ENCODE results near the gene GGA3.

The GGA3 gene

DNA sequence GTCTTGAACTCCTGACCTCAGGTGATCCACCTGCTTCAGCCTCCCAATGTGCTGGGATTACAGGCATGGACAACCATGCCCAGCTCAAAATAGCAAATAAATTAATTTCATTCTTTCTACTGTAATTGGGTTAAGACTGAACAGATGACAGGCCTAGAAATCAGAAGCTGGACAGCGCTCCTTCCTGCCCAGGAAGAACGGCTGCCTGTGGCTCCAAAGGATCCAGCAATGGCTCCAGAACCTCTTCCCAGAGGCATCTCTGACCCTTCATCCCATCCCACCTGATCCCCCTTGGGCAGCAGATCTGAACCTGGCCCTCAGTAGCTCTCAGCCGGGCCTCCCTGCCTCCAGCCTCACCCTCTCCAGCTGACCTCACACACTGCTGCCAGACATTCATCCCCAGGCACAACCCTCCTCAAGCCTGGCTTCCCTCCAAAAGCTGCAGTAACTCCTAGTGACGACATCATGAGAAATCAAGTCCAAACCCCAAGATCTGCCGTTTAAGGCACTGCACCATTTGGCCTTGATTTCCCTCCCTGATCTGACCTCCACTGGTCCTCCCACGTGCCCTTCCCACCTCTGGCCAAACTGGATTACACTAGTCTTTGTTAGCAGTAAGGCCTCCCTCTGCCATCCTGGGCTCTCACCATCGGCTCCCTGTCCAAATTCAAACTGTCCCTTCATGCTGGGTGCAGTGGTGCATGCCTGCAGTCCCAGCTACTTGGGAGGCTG lies 12.7 kb upstream of the GGA3 start:
- Histone ChIP-seq H2AFZ (ENCODE audit: low read length) (no peak overlapping the region), H3K36me3 (ENCODE audit: insufficient read depth, low read length) (peaks cover 51% of the 10 kb centered on the region), H4K20me1 (ENCODE audit: insufficient read depth, low read length) (no peaks in the 10 kb centered on the region), H3K79me2 (ENCODE audit: insufficient read depth, low read length) (no peaks in the 10 kb centered on the region), H3K27me3 (ENCODE audit: insufficient read depth, low read length) (no peaks in the 10 kb centered on the region), H3K9me3 (ENCODE audit: low read length) (no peaks in the 10 kb centered on the region), H3K9ac (ENCODE audit: low read length) (no peak overlapping the region), H3K4me1 (ENCODE audit: insufficient read depth, low read length, severe bottlenecking) (peaks cover 25% of the 10 kb centered on the region), H3K9me2 (ENCODE audit: low read depth, low read length) (no peaks in the 10 kb centered on the region), H3K27ac (ENCODE audit: low read depth, low read length, poor library complexity, severe bottlenecking) (no peak overlapping the region), H3K4me2 (ENCODE audit: low read length) (no peak overlapping the region), H3K4me3 (ENCODE audit: low read depth, low read length, poor library complexity, severe bottlenecking) (no peak overlapping the region), H3F3A (ENCODE audit: insufficient read depth, low read length) (no peaks in the 10 kb centered on the region)
- no peak for TF ChIP-seq EZH2 (IDR thresholded peaks at IDR 0.05; ENCODE audit: borderline replicate concordance, low read length)
- TF ChIP-seq, protein P1, sequence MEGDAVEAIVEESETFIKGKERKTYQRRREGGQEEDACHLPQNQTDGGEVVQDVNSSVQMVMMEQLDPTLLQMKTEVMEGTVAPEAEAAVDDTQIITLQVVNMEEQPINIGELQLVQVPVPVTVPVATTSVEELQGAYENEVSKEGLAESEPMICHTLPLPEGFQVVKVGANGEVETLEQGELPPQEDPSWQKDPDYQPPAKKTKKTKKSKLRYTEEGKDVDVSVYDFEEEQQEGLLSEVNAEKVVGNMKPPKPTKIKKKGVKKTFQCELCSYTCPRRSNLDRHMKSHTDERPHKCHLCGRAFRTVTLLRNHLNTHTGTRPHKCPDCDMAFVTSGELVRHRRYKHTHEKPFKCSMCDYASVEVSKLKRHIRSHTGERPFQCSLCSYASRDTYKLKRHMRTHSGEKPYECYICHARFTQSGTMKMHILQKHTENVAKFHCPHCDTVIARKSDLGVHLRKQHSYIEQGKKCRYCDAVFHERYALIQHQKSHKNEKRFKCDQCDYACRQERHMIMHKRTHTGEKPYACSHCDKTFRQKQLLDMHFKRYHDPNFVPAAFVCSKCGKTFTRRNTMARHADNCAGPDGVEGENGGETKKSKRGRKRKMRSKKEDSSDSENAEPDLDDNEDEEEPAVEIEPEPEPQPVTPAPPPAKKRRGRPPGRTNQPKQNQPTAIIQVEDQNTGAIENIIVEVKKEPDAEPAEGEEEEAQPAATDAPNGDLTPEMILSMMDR (IDR thresholded peaks at IDR 0.05; ENCODE audit: low read length): no peak

- H2AFZ ChIP-seq (ENCODE audit: low read length): no peak overlapping the region
- H3F3A ChIP-seq (ENCODE audit: insufficient read depth, low read length): peaks cover 4% of the 10 kb centered on the region; the same call in 1 of the 2 replicates
- H3K4me2 ChIP-seq (ENCODE audit: low read length): peak overlapping the region; percentile 81
- peak overlapping the region; percentile 91; the same call in 1 of the 2 replicates for H3K9ac ChIP-seq (ENCODE audit: low read length)
- no peak for TF ChIP-seq EZH2 (IDR thresholded peaks at IDR 0.05; ENCODE audit: borderline replicate concordance, low read length)
- TF ChIP-seq, protein P1 (IDR thresholded peaks at IDR 0.05; ENCODE audit: low read length): no peak
- peaks cover 41% of the 10 kb centered on the region for H3K36me3 ChIP-seq (ENCODE audit: insufficient read depth, low read length)
- no peaks in the 10 kb centered on the region for H4K20me1 ChIP-seq (ENCODE audit: insufficient read depth, low read length)
- H3K4me1 ChIP-seq (ENCODE audit: insufficient read depth, low read length, severe bottlenecking): peaks cover 32% of the 10 kb centered on the region
- H3K9me2 ChIP-seq (ENCODE audit: low read depth, low read length): no peaks in the 10 kb centered on the region
- H3K27me3 ChIP-seq (ENCODE audit: insufficient read depth, low read length): no peaks in the 10 kb centered on the region
- H3K27ac ChIP-seq (ENCODE audit: low read depth, low read length, poor library complexity, severe bottlenecking): peak overlapping the region; percentile 69
- H3K9me3 ChIP-seq (ENCODE audit: low read length): no peaks in the 10 kb centered on the region
- no peaks in the 10 kb centered on the region for H3K79me2 ChIP-seq (ENCODE audit: insufficient read depth, low read length)
- H3K4me3 ChIP-seq (ENCODE audit: low read depth, low read length, poor library complexity, severe bottlenecking): peak overlapping the region; percentile 81
Measured at GRCh38 chr17:75272848-75273184, 11.4 kb upstream of the GGA3 start.

DNA sequence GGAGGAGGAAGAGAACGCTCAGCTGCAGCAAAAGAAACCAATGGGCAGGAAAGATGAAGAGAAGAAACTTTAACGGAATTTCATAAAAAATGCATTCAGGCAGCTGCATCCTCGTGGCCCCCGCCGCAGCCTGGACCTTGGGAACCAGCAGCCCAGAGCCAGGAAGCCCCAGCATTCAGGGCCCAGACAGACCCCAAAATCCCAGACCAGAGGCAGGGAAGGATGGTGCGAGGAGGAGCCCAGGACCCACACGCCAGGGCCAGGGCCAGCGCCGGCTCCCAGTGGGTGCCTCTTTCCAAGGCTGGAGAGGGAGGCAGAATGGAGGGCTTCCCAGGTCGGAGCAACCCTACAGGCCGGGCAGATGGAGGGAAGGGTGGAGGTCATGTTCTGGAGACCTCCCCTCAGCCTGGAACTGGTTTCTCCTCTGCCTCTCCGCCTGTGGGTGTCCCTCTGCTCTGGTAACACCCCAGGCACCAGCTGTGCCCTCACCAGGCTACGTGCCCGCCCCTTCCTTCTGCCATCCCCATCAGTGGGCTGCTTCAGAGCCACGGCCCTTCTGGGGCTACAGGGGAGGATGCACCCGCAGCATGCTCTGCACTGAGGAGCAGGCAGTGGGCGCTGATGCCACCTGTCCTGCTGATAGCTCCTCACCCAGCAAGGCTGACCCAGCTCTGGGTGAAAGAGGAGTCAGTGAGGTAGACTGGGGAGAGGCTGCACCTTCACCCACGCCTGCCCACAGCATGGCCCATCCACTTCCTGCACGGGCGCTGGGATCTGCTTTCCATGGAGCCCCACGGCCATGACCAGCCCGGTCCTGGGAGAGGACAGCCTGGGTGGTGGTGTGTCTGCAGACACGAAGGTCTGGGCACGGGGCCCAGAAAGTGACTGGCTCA lies 10.8 kb upstream of the GGA3 start:
- Histone ChIP-seq H3K9me2 (ENCODE audit: low read depth, low read length) (no peaks in the 10 kb centered on the region), H3K4me1 (ENCODE audit: insufficient read depth, low read length, severe bottlenecking) (peaks cover 38% of the 10 kb centered on the region), H3K27me3 (ENCODE audit: insufficient read depth, low read length) (no peaks in the 10 kb centered on the region), H4K20me1 (ENCODE audit: insufficient read depth, low read length) (no peaks in the 10 kb centered on the region), H3K79me2 (ENCODE audit: insufficient read depth, low read length) (no peaks in the 10 kb centered on the region), H2AFZ (ENCODE audit: low read length) (no peak overlapping the region), H3K36me3 (ENCODE audit: insufficient read depth, low read length) (peaks cover 36% of the 10 kb centered on the region), H3K4me2 (ENCODE audit: low read length) (peak overlapping the region; percentile 81), H3K4me3 (ENCODE audit: low read depth, low read length, poor library complexity, severe bottlenecking) (peak overlapping the region; percentile 81), H3K27ac (ENCODE audit: low read depth, low read length, poor library complexity, severe bottlenecking) (peak overlapping the region; percentile 69), H3F3A (ENCODE audit: insufficient read depth, low read length) (peaks cover 5% of the 10 kb centered on the region; the same call in 1 of the 2 replicates), H3K9me3 (ENCODE audit: low read length) (no peaks in the 10 kb centered on the region), H3K9ac (ENCODE audit: low read length) (peak overlapping the region; percentile 91)
- TF ChIP-seq EZH2 (IDR thresholded peaks at IDR 0.05; ENCODE audit: borderline replicate concordance, low read length): no peak
- TF ChIP-seq, protein P1 (IDR thresholded peaks at IDR 0.05; ENCODE audit: low read length): peak; percentile 34; the same call in 1 of the 2 replicates

All from OCI-LY1 (cell line).